GM12878 (cell line): Measurements from ENCODE around the gene INCA1.

Source experiments
- CTCF ChIP-seq, 3 experiments: IDR thresholded peaks in 2 of 3; conservative IDR thresholded peaks in 1 of 3; 2 replicates each; pipeline ENCODE4 v1.5.1; 2011; ENCODE audit warnings: low read depth in 3 of 3, low read length in 3 of 3, mild to moderate bottlenecking in 3 of 3, control low read depth in 2 of 3, moderate library complexity in 2 of 3, inconsistent platforms in 1 of 3, mixed read lengths in 1 of 3; ENCODE audit not compliant: control insufficient read depth in 2 of 3, insufficient read depth in 1 of 3; ENCODE audit errors: extremely low read depth in 1 of 3
- GATAD2B ChIP-seq: fragments of 450-650 bp; conservative IDR thresholded peaks from 2 replicates; pipeline ENCODE4 v1.6.1; 2017; ENCODE audit warnings: low read depth, mild to moderate bottlenecking, moderate library complexity
- ZBTB40 ChIP-seq: fragments of 450-650 bp; IDR thresholded peaks from 2 replicates; pipeline ENCODE4 v1.6.1; 2016; ENCODE audit warnings: mild to moderate bottlenecking, moderate library complexity, borderline replicate concordance

- TF ChIP-seq GATAD2B (no peak), ZBTB40 (no peak), CTCF (IDR thresholded peaks at IDR 0.05 in 2 of 3, conservative IDR thresholded peaks at IDR 0.05 in 1 of 3; ENCODE audit: control insufficient read depth in 2 of 3, extremely low read depth in 1 of 3, insufficient read depth in 1 of 3, low read depth in 3 of 3, low read length in 3 of 3) (no peak)
Measured at GRCh38 chr17:4947010-4947410, 50.3 kb downstream of the INCA1 start.
